IMR-90 (cell line): ENCODE measurements around the gene PIMREG. TPM values are rescaled to one million over a fixed set of nuclear protein-coding genes. Genes with fewer than 3 reads are reported as not detected.

ENCODE experiments used
- ATAC-seq: fragments of 200-7000 bp; cut with Tn5 transposase; 2 replicates; pipeline ENCODE4 v1.9.1; 2020; ENCODE audit warnings: low read depth, mild to moderate bottlenecking, moderate library complexity
- BruUV-seq: library from RNA; stranded (reverse); fragments of 400-500 nt; replicated peaks from 2 replicates; lab custom pipeline; 2021; lab: Mats Ljungman, UMichigan
- CTCF ChIA-PET: fragments of 300-600 bp; formaldehyde crosslinking; extraction: SDS; loops from one replicate; lab custom pipeline; 2021; ENCODE audit warnings: antibody characterized with exemption; lab: Yijun Ruan, JAX
- POLR2A ChIA-PET: fragments of 300-600 bp; sonication (Branson Sonifier 250); formaldehyde crosslinking; loops from one replicate; lab custom pipeline; 2022; ENCODE audit warnings: antibody characterized with exemption; ENCODE audit not compliant: unreplicated experiment; lab: Charles Lee
- DNase-seq: peaks from one replicate; pipeline ENCODE4 v3.0.0; 2013
- H2AFZ ChIP-seq: replicated peaks from 2 replicates; pipeline ENCODE3; 2013; ENCODE audit warnings: low read length, mild to moderate bottlenecking; ENCODE audit not compliant: poor library complexity
- H2AK5ac ChIP-seq: 2 replicates; pipeline ENCODE4 v1.6.1; 2013; ENCODE audit warnings: low read depth, low read length, inconsistent platforms
- H2AK9ac ChIP-seq: replicated peaks from 2 replicates; pipeline ENCODE3; 2013; ENCODE audit warnings: mild to moderate bottlenecking, low read depth, low read length, moderate library complexity; ENCODE audit not compliant: poor library complexity
- H2BK120ac ChIP-seq: 2 replicates; pipeline ENCODE4 v1.6.1; 2013; ENCODE audit warnings: low read depth, low read length, inconsistent platforms
- H2BK15ac ChIP-seq: 3 replicates; pipeline ENCODE4 v1.6.1; 2013; ENCODE audit warnings: low read depth, low read length, inconsistent platforms
- H2BK20ac ChIP-seq: 2 replicates; pipeline ENCODE4 v1.6.1; 2013; ENCODE audit warnings: low read depth, mild to moderate bottlenecking, inconsistent platforms, low read length, moderate library complexity
- H2BK5ac ChIP-seq: 2 replicates; pipeline ENCODE4 v1.6.1; 2013; ENCODE audit warnings: mild to moderate bottlenecking, low read depth, low read length, inconsistent platforms; ENCODE audit not compliant: poor library complexity, severe bottlenecking
- H3K14ac ChIP-seq: replicated peaks from 2 replicates; pipeline ENCODE4 v1.6.1; 2013; ENCODE audit warnings: low read depth, low read length, inconsistent platforms
- H3K18ac ChIP-seq: 2 replicates; pipeline ENCODE4 v1.6.1; 2013; ENCODE audit warnings: low read depth, low read length, control low read depth
- H3K23ac ChIP-seq: 2 replicates; pipeline ENCODE4 v1.6.1; 2013; ENCODE audit warnings: low read depth, low read length, inconsistent platforms
- H3K27ac ChIP-seq: 2 replicates; pipeline ENCODE4 v1.5.1; 2013; ENCODE audit warnings: mild to moderate bottlenecking, control low read depth, low read length; ENCODE audit not compliant: insufficient read depth
- H3K27me3 ChIP-seq: 2 replicates; pipeline ENCODE4 v1.6.1; 2013; ENCODE audit warnings: low read length; ENCODE audit not compliant: control insufficient read depth, insufficient read depth
- H3K36me3 ChIP-seq: 2 replicates; pipeline ENCODE4 v1.6.1; 2013; ENCODE audit warnings: low read length, mixed read lengths; ENCODE audit not compliant: control insufficient read depth, insufficient read depth
- H3K4ac ChIP-seq: 2 replicates; pipeline ENCODE4 v1.6.1; 2013; ENCODE audit warnings: low read depth, low read length, inconsistent platforms
- H3K4me1 ChIP-seq: 2 replicates; pipeline ENCODE4 v1.6.1; 2013; ENCODE audit warnings: low read length, mixed read lengths; ENCODE audit not compliant: control insufficient read depth, insufficient read depth
- H3K4me2 ChIP-seq: 2 replicates; pipeline ENCODE4 v1.6.1; 2013; ENCODE audit warnings: low read depth, mild to moderate bottlenecking, control low read depth, low read length, moderate library complexity
- H3K4me3 ChIP-seq: 2 replicates; pipeline ENCODE4 v1.5.1; 2013; ENCODE audit warnings: low read depth, mild to moderate bottlenecking, control low read depth, low read length, moderate library complexity; ENCODE audit not compliant: insufficient read depth
- H3K56ac ChIP-seq: 2 replicates; pipeline ENCODE4 v1.6.1; 2013; ENCODE audit warnings: low read length, inconsistent platforms; ENCODE audit not compliant: insufficient read depth; ENCODE audit errors: extremely low read depth
- H3K79me1 ChIP-seq, 2 experiments: 2 replicates each; pipeline ENCODE4 v1.6.1; 2013; ENCODE audit warnings: low read length in 2 of 2, inconsistent platforms in 1 of 2, low read depth in 1 of 2
- H3K9ac ChIP-seq: 2 replicates; pipeline ENCODE4 v1.6.1; 2013; ENCODE audit warnings: low read depth, low read length, control low read depth
- H3K9me1 ChIP-seq: 2 replicates; pipeline ENCODE4 v1.6.1; 2013; ENCODE audit warnings: low read length, inconsistent platforms; ENCODE audit not compliant: insufficient read depth
- H3K9me3 ChIP-seq: 2 replicates; pipeline ENCODE4 v1.6.1; 2013; ENCODE audit warnings: low read length; ENCODE audit not compliant: control insufficient read depth, insufficient read depth
- H4K20me1 ChIP-seq: 2 replicates; pipeline ENCODE4 v1.6.1; 2013; ENCODE audit warnings: low read length, inconsistent platforms; ENCODE audit not compliant: insufficient read depth
- H4K5ac ChIP-seq: 2 replicates; pipeline ENCODE4 v1.6.1; 2013; ENCODE audit warnings: mild to moderate bottlenecking, low read depth, low read length, control low read depth
- H4K8ac ChIP-seq, 2 experiments: 2 replicates each; pipeline ENCODE4 v1.6.1; 2013; ENCODE audit warnings: low read depth in 2 of 2, low read length in 2 of 2, control low read depth in 1 of 2, inconsistent platforms in 1 of 2
- H4K91ac ChIP-seq: 2 replicates; pipeline ENCODE4 v1.6.1; 2013; ENCODE audit warnings: low read depth, low read length, inconsistent platforms; ENCODE audit not compliant: insufficient read depth
- CHD1 ChIP-seq: IDR thresholded peaks from 2 replicates; pipeline ENCODE4 v1.6.1; 2012; ENCODE audit warnings: low read depth, low read length, improper control_type of control experiment
- WGBS, 2 experiments: methylation state at CpG; one replicate each; pipeline versions ENCODE4 v1.1.5 to v1.1.7; 2013; ENCODE audit warnings: missing lambda C conversion rate in 2 of 2; ENCODE audit not compliant: insufficient read length in 1 of 2; ENCODE audit errors: extremely low coverage in 2 of 2; 5-methylcytosine and 5-hydroxymethylcytosine counted together
- dilution Hi-C: fragments of 300-500 bp; cut with HindIII; formaldehyde crosslinking; loops from one replicate; pipeline ENCODE4 v1.14.3; 2018; ENCODE audit warnings: low sequenced_read_pairs; ENCODE audit not compliant: unreplicated experiment
- in situ Hi-C: fragments of 300-500 bp; cut with MboI; formaldehyde crosslinking; loops from 3 replicates; pipeline ENCODE4 v1.14.3; 2019; ENCODE audit warnings: low sequenced_read_pairs, inconsistent platforms, mixed read lengths
- intact Hi-C: fragments of 100-400 bp; cut with micrococcal nuclease; formaldehyde crosslinking; loops from 2 replicates; pipeline ENCODE4 v1.10.0; 2022
- polyA plus RNA-seq, 3 experiments: library from polyadenylated mRNA; depleted of rRNA; stranded (reverse); fragments of >200 nt; gene quantifications; 2 replicates each; pipeline ENCODE4 v1.2.3, GENCODE V29; 2012; ENCODE audit warnings: low replicate concordance in 1 of 3
- total RNA-seq: library from RNA; depleted of rRNA; stranded (reverse); fragments of >200 nt; gene quantifications from 2 replicates; pipeline ENCODE4 v1.2.3, GENCODE V29; 2012

The PIMREG gene
- total and polyA plus RNA-seq, 2 of the 4 experiments (the other 2 are of a cell fraction) = 21.5 to 25.9 TPM

- DNase-seq (no peak), ATAC-seq (no peak)
- H3K4me3 ChIP-seq = no peak overlapping the region
- no peaks in the 10 kb centered on the region for H4K20me1 ChIP-seq
- H3K4ac ChIP-seq = no peak overlapping the region
- H3K9ac ChIP-seq = no peak overlapping the region
- H3K79me1 ChIP-seq = no peaks in the 10 kb centered on the region
- H3K27me3 ChIP-seq = peaks cover 4% of the 10 kb centered on the region
- no peak overlapping the region for H2AK5ac ChIP-seq
- CTCF ChIA-PET = no interaction called here
- no peak overlapping the region for H2AFZ ChIP-seq
- no peak overlapping the region for H2BK120ac ChIP-seq
- H4K5ac ChIP-seq = no peak overlapping the region
- peaks cover 3% of the 10 kb centered on the region; the same call in 1 of the 2 replicates for H3K9me1 ChIP-seq
- TF ChIP-seq CHD1 = no peak
- POLR2A ChIA-PET = no interaction called here
- no peak overlapping the region for H2BK5ac ChIP-seq
- H3K18ac ChIP-seq = no peak overlapping the region
- no peak overlapping the region for H2BK20ac ChIP-seq
- no peak overlapping the region for H3K4me2 ChIP-seq
- no peak overlapping the region for H4K8ac ChIP-seq
- in situ Hi-C loops (no loop called here), dilution Hi-C loops (no loop called here), intact Hi-C loops (no loop called here)
- BruUV-seq = no TSS peak
- H3K23ac ChIP-seq = no peak overlapping the region
- H3K36me3 ChIP-seq = no peaks in the 10 kb centered on the region
- H3K4me1 ChIP-seq = peaks cover 5% of the 10 kb centered on the region
- no peak overlapping the region for H2AK9ac ChIP-seq
- 40% methylated on average over 2 of the region's 13 CpGs; no CpG with 5 or more reads in 1 of the 2 experiments for WGBS, 2 experiments
- no peak overlapping the region for H3K14ac ChIP-seq
- no peak overlapping the region for H4K91ac ChIP-seq
- H3K27ac ChIP-seq = no peak overlapping the region
- no peak overlapping the region for H2BK15ac ChIP-seq
- no peaks in the 10 kb centered on the region for H3K9me3 ChIP-seq
- H3K56ac ChIP-seq = no peak overlapping the region
These were observed 43.2 kb downstream of the PIMREG start for GRCh38 chr17:6487251-6488007.
